OCI-LY7 (cell line): Measurements from ENCODE around the gene ZNF530.

Experiments
- EZH2phosphoT487 ChIP-seq: fragments of 200-600 bp; sonication (generic); IDR thresholded peaks from 2 replicates; pipeline ENCODE4 v1.6.1; 2018; ENCODE audit warnings: low read depth, borderline replicate concordance, mild to moderate bottlenecking, mixed run types, antibody characterized with exemption, low read length, moderate library complexity, mixed read lengths
- TF ChIP-seq, protein P1 (sequence below): fragments of 200-600 bp; sonication (generic); conservative IDR thresholded peaks from 2 replicates; pipeline ENCODE4 v1.5.1; 2014; ENCODE audit warnings: mild to moderate bottlenecking, antibody characterized with exemption, low read length, moderate library complexity, mixed read lengths

GRCh38 chr19:57651654-57651996 is 51.9 kb downstream of the ZNF530 start:
- TF ChIP-seq, protein P1, sequence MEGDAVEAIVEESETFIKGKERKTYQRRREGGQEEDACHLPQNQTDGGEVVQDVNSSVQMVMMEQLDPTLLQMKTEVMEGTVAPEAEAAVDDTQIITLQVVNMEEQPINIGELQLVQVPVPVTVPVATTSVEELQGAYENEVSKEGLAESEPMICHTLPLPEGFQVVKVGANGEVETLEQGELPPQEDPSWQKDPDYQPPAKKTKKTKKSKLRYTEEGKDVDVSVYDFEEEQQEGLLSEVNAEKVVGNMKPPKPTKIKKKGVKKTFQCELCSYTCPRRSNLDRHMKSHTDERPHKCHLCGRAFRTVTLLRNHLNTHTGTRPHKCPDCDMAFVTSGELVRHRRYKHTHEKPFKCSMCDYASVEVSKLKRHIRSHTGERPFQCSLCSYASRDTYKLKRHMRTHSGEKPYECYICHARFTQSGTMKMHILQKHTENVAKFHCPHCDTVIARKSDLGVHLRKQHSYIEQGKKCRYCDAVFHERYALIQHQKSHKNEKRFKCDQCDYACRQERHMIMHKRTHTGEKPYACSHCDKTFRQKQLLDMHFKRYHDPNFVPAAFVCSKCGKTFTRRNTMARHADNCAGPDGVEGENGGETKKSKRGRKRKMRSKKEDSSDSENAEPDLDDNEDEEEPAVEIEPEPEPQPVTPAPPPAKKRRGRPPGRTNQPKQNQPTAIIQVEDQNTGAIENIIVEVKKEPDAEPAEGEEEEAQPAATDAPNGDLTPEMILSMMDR = no peak
- no peak for TF ChIP-seq EZH2phosphoT487
